ENCODE results near the gene LRRC63.

Gene LRRC63

GRCh38 chr13:46315036-46315435, 103.3 kb downstream of the LRRC63 start:
- H3K4me1 ChIP-seq (ENCODE audit: insufficient read depth, low read length) = no peaks in the 10 kb centered on the region
- H3K27me3 ChIP-seq (ENCODE audit: control insufficient read depth in 1 of 2, insufficient read depth in 2 of 2, low read length in 2 of 2) = no peaks in the 10 kb centered on the region
- no peak overlapping the region for H3K4me3 ChIP-seq (ENCODE audit: low read depth in 1 of 2, low read length in 2 of 2)
- H3K9me3 ChIP-seq (ENCODE audit: low read length) = no peaks in the 10 kb centered on the region
- H3K9ac ChIP-seq (ENCODE audit: low read length) = no peak overlapping the region
- no peaks in the 10 kb centered on the region for H3K36me3 ChIP-seq (ENCODE audit: insufficient read depth, low read length)
- no peak overlapping the region for H3K27ac ChIP-seq (ENCODE audit: low read depth, low read length)

GRCh38 chr13:46315491-46316075, 103.9 kb downstream of the LRRC63 start:
- Histone ChIP-seq H3K27me3 (ENCODE audit: control insufficient read depth in 1 of 2, insufficient read depth in 2 of 2, low read length in 2 of 2) (no peaks in the 10 kb centered on the region), H3K9ac (ENCODE audit: low read length) (no peak overlapping the region), H3K4me1 (ENCODE audit: insufficient read depth, low read length) (no peaks in the 10 kb centered on the region), H3K27ac (ENCODE audit: low read depth, low read length) (no peak overlapping the region), H3K4me3 (ENCODE audit: low read depth in 1 of 2, low read length in 2 of 2) (no peak overlapping the region), H3K9me3 (ENCODE audit: low read length) (no peaks in the 10 kb centered on the region), H3K36me3 (ENCODE audit: insufficient read depth, low read length) (no peaks in the 10 kb centered on the region)

GRCh38 chr13:46317120-46317519, 105.4 kb downstream of the LRRC63 start:
- Histone ChIP-seq H3K27me3 (ENCODE audit: control insufficient read depth in 1 of 2, insufficient read depth in 2 of 2, low read length in 2 of 2) (no peaks in the 10 kb centered on the region), H3K4me1 (ENCODE audit: insufficient read depth, low read length) (no peaks in the 10 kb centered on the region), H3K4me3 (ENCODE audit: low read depth in 1 of 2, low read length in 2 of 2) (no peak overlapping the region), H3K36me3 (ENCODE audit: insufficient read depth, low read length) (no peaks in the 10 kb centered on the region), H3K9me3 (ENCODE audit: low read length) (no peaks in the 10 kb centered on the region), H3K9ac (ENCODE audit: low read length) (no peak overlapping the region), H3K27ac (ENCODE audit: low read depth, low read length) (no peak overlapping the region)

GRCh38 chr13:46318986-46319385, 107.3 kb downstream of the LRRC63 start:
- no peaks in the 10 kb centered on the region for H3K27me3 ChIP-seq (ENCODE audit: control insufficient read depth in 1 of 2, insufficient read depth in 2 of 2, low read length in 2 of 2)
- no peak overlapping the region for H3K4me3 ChIP-seq (ENCODE audit: low read depth in 1 of 2, low read length in 2 of 2)
- H3K36me3 ChIP-seq (ENCODE audit: insufficient read depth, low read length) = no peaks in the 10 kb centered on the region
- H3K27ac ChIP-seq (ENCODE audit: low read depth, low read length) = no peak overlapping the region
- H3K4me1 ChIP-seq (ENCODE audit: insufficient read depth, low read length) = no peaks in the 10 kb centered on the region
- H3K9me3 ChIP-seq (ENCODE audit: low read length) = no peaks in the 10 kb centered on the region
- no peak overlapping the region for H3K9ac ChIP-seq (ENCODE audit: low read length)

- Histone ChIP-seq H3K27me3 (ENCODE audit: control insufficient read depth in 1 of 2, insufficient read depth in 2 of 2, low read length in 2 of 2) (no peaks in the 10 kb centered on the region), H3K4me3 (ENCODE audit: low read depth in 1 of 2, low read length in 2 of 2) (no peak overlapping the region), H3K36me3 (ENCODE audit: insufficient read depth, low read length) (no peaks in the 10 kb centered on the region), H3K27ac (ENCODE audit: low read depth, low read length) (no peak overlapping the region), H3K9me3 (ENCODE audit: low read length) (no peaks in the 10 kb centered on the region), H3K9ac (ENCODE audit: low read length) (no peak overlapping the region), H3K4me1 (ENCODE audit: insufficient read depth, low read length) (no peaks in the 10 kb centered on the region)
Observed at GRCh38 chr13:46320406-46320805, 108.7 kb downstream of the LRRC63 start.

- Histone ChIP-seq H3K27ac (ENCODE audit: low read depth, low read length) (no peak overlapping the region), H3K27me3 (ENCODE audit: control insufficient read depth in 1 of 2, insufficient read depth in 2 of 2, low read length in 2 of 2) (no peaks in the 10 kb centered on the region), H3K36me3 (ENCODE audit: insufficient read depth, low read length) (no peaks in the 10 kb centered on the region), H3K4me1 (ENCODE audit: insufficient read depth, low read length) (no peaks in the 10 kb centered on the region), H3K9me3 (ENCODE audit: low read length) (no peaks in the 10 kb centered on the region), H3K4me3 (ENCODE audit: low read depth in 1 of 2, low read length in 2 of 2) (no peak overlapping the region), H3K9ac (ENCODE audit: low read length) (no peak overlapping the region)
Observed at GRCh38 chr13:46320821-46321220, 109.1 kb downstream of the LRRC63 start.

GRCh38 chr13:46321494-46322225, 109.9 kb downstream of the LRRC63 start:
- Histone ChIP-seq H3K36me3 (ENCODE audit: insufficient read depth, low read length) (no peaks in the 10 kb centered on the region), H3K4me1 (ENCODE audit: insufficient read depth, low read length) (no peaks in the 10 kb centered on the region), H3K27me3 (ENCODE audit: control insufficient read depth in 1 of 2, insufficient read depth in 2 of 2, low read length in 2 of 2) (no peaks in the 10 kb centered on the region), H3K9ac (ENCODE audit: low read length) (no peak overlapping the region), H3K4me3 (ENCODE audit: low read depth in 1 of 2, low read length in 2 of 2) (no peak overlapping the region), H3K27ac (ENCODE audit: low read depth, low read length) (no peak overlapping the region), H3K9me3 (ENCODE audit: low read length) (no peaks in the 10 kb centered on the region)

- H3K27ac ChIP-seq (ENCODE audit: low read depth, low read length) = no peak overlapping the region
- no peaks in the 10 kb centered on the region for H3K9me3 ChIP-seq (ENCODE audit: low read length)
- H3K4me3 ChIP-seq (ENCODE audit: low read depth in 1 of 2, low read length in 2 of 2) = no peak overlapping the region
- H3K27me3 ChIP-seq (ENCODE audit: control insufficient read depth in 1 of 2, insufficient read depth in 2 of 2, low read length in 2 of 2) = no peaks in the 10 kb centered on the region
- H3K4me1 ChIP-seq (ENCODE audit: insufficient read depth, low read length) = no peaks in the 10 kb centered on the region
- H3K9ac ChIP-seq (ENCODE audit: low read length) = no peak overlapping the region
- no peaks in the 10 kb centered on the region for H3K36me3 ChIP-seq (ENCODE audit: insufficient read depth, low read length)
Observed at GRCh38 chr13:46324976-46325375, 113.2 kb downstream of the LRRC63 start.
